Limb (tissue), 2 donors: ENCODE measurements around the gene LBX1.
A peak's percentile ranks its signal among the peaks of the same experiment; 100 is the strongest.

ENCODE experiments used
- DNase-seq, 2 donors: peaks; one replicate each; pipeline ENCODE4 v3.0.0-alpha.2; 2016; ENCODE audit errors: extremely low spot score in 2 of 2

Gene LBX1

DNA sequence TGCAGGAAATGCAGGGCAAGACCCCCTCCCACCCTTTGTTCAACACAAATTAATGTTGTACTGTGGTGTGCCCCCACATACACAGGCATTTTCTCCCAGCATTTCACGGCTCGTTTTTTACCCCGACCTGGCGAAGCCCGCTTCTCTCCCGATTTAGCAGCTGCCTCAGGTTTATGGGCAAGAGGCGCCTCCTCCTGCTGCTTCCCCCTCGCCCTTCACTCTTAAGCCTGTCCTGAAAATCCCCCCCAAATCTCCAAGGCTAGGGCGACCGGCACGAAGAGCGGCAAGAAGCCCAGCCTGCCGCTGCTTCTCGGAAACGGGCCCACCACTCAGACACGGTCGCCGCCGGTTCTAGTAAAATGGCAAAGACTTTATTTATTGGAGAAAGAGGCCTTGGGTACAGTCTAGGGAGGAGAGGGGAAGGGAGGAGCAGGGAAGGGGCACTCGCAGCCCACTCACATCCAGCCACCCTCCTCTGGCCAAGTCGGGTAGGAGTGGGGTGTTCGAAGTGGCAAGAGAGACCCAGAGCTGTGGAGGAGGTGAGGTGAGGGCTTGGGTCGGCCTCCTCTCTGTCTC lies 3.3 kb downstream of the LBX1 start:
- peak in 1 of 2 donors; percentile 60 for DNase-seq

DNA sequence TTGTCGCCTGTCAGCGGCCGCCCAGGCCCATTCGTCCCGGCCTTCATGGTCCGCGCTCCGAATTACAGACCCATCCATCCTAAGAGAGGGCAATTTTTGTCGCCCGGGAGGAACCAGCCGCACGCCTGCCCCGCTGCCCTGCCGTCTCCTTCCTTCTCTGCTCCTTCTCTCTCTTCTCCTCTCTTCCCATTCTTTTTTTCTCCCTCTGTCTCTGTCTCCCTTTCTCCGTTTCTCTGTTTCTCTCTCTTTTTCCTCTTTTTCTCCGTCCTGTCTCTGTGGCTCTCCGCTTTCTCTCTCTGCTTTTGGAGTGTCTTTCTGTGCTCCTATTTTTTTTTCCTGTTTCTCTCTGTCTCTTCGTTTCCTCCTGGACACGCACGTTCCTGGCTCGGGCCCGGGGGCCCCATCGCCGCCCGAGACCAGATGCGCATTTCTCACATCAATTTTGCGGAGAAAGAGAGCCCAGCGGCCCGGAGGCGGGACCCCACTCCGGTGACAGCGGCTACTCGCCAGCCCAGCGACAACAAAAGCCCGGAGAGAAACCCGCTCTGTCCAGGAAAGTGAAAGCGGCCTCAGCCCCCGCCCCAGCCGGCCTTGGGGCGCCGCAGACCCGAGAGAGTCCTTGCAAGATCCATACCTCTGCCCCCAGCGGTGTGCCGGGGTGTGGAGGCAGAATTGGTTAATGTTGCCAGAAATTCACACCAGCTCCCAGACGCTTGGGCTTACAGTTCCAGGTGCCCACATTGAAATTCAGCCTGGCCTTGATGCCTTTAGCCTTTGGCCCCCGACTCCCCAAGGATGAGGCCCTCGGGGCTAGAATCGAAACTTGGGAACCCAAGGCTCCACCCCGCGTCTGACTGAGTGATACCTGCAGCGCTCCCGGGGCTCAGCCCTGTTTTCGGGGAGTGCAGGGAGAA lies 4.1 kb downstream of the LBX1 start:
- peak in 1 of 2 donors; percentile 57 for DNase-seq

DNA sequence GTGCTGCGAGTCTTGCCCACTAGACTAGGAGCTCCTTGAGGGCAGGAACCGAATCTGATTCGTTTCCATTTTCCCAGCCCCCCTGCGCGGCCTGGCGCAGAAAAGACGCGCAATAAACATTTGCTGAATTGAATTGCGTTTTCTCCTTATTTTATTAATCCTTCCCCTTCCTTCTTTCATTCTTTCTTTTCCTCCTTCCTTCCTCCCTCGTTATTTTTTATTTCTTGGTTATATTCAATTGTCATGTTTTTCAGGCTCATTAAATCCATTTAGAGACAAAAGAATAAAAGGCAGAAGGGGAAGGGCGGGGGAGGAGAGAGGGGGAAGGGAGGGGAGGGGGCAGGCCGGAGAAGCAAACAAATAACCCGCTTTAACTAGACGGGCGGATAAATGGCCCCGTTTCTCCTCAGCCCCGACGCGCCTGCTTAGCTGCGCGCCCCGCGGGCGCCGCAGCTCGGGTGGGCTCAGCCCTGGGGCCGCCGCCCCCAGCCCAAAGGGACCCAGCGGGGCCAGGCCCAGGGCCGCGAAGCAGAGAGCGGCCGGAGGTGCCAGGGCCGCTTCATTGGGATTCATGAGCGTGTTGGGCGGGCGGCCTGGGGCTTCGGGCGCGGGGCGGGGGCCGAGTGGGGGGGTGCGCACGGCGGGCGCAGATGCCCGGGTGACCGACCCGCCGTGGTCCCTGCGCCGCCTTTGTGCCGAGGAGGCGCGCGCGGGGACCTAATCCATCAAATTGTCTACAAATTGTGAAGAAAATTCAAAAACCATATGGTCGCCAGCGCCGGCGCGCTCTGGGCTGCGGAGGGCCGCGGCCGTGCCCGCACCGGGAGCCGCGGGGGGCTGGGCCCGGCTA lies 5.0 kb downstream of the LBX1 start:
- DNase-seq: peak in 1 of 2 donors; percentile 60

DNA sequence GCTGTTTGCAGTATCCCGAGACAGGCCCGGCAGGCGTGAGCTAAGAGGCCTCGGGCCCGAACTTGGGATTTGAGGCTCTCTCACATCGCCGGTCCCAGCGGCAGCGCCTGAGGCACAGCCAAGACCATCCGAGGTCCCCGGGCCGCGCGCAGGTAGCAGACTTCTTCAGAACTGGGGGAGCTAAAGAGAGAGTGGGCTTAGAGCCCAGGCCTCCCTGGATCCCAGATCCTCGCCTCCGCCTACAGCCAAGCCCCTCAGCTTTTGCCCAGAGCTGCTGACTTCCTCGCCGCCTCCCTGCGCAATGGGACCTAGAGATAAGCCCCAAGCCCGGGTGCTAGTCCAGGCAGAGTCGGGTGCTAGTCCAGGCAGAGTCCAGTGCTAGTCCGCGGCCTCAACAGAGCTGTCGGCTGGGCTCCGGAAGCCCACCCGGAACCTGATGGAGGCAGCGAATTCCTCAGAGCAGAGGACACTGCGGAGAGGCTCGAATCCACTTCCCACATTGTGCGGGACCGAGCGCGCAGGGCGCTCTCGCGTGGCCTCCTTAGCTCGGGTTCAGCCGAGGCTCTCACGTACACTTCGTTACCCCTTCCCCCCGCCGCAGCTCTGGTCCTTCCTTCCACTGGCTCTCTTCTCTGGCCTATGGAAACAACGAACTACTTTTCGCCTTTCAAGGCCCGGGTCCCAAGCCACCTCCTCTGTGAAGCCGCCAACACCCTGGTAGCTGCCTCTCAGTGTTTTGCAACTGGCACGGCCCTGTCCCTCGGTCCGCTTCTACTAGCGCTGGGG lies 5.8 kb downstream of the LBX1 start:
- peak in 1 of 2 donors; percentile 59 for DNase-seq

DNA sequence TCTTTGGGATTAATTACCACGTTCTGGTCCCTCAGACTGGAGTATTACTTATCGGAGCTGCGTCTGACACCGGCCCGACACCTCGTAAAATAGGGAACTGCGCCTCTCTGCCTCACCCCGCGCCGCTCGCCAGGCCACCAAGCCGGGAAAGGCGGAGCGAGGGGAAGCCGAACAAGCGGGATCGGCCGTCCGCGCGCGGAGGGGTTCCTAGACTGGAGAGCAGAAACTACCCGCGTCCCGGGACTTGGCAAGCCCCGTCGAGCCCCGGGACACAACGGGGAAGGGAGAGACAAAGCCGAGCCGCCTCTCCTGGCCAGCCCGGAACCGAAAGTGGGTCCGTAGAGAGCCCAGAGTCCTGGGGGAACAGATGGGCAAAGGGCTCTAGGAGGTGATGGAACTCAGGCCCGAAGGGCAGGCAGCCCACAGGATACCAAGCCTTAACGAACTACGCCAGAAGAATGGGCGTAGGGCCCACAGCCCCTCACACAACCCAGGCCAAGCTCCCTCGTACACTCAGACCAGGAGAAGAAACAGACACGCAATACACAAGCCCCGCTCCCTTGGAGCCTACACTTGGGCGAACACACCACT lies 6.5 kb downstream of the LBX1 start:
- peak in 1 of 2 donors; percentile 61 for DNase-seq

DNA sequence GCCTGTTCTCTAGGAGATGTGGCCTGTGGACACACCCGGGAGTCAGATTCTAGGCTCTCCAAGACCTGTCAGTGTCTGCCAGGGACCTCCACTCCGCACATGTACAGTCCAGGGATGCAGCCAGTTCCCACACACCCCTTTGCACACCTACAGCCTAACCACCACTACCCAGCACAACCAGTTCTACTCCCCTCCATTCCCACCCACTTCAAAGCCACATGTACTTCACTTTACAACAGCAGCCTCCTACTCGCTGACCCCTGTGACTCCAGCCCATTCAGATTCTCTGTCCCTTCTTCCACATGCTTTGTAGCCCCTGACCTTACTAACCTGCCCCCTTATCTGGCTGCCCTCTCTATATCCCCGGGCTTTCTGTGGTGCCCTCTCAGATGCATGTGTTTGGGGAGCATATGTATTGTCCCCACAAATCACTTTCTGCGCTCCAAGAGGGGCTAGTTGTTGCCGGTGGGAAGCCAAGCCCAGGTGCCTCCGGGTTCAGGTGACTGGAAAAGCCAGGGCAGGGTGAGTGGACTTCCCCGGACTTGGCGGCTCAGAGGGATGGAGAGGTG lies 7.2 kb downstream of the LBX1 start:
- DNase-seq: peak in 1 of 2 donors; percentile 29

DNA sequence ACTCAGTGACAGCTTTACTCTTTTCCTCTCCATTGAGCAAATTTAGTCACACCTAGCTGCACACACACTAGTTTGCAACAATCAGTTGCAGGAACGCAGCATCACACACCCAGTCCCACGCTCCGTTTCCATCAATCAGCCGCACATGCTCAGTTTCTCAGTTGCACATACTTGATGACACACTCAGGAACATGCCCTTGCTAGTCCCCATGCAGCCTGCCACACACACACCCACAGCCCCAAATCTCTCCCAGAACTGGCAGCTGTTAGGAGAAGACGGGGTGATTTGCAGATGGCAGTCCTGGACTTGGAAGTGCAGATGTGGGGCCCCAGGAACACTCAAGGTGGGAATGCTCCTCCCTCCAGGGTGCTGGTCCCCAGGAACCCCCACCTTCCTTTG lies 7.7 kb downstream of the LBX1 start:
- DNase-seq: peak in 1 of 2 donors; percentile 32

DNA sequence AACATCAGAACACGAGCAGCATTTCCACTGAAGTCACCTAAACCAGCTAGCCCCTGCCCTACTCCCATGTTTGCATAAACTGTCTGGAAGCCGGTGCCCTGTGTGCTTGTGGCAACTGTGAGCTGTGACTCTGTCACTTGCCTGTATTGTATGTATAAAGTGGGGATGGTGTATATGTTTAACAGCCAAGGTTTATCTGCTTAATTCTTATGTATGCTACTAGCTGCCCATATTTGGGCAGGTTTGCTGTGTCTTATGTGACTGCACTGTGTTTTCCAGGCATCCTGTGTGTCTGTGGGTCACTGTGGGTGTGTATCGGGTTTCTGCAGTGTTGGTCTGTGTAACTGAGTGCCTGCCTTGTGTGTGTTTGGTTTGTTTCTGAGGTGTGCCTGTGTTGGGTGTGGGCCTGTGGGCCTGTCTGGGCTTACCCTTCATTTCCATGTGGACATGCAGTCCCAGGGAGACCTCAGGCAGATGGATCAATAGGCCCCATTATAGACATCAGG lies 9.3 kb downstream of the LBX1 start:
- no peak for DNase-seq

DNA sequence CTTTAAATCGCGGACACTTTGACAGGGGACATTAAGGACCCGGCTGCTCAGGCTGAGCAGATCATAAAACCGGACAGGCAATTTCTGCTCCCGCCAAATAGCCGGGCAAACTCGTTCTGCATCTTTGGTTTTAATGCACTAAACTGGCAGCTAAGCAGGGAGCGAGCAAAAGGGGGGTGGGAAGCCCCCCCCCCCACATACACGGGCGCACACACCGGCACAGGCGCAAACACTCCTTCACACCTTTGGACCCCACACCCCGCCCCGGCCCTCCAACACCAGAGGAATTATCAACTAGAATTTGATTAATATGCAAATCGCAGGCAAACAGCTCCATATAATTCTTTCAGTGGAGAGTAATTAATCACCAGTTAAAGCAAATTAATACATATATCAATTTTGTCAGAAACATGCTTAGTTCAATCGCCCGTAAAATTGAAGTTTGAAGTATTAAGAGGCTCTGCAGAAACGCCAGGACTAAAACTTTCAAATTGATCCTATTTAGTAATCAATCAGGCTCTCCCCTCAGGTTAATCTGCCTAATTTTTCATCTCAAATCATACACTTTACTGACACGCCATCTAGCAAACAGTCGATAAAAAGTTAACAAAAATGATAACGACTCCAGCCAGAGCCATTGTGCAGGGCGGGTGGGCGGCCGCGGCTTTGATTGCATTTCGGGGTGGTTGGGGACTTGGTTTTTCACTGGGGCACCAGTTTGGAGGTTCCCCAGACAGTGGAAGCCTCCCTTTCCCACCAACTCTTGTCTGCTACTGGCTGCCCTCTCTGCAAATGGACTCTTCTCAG lies 9.9 kb downstream of the LBX1 start:
- no peak for DNase-seq

DNA sequence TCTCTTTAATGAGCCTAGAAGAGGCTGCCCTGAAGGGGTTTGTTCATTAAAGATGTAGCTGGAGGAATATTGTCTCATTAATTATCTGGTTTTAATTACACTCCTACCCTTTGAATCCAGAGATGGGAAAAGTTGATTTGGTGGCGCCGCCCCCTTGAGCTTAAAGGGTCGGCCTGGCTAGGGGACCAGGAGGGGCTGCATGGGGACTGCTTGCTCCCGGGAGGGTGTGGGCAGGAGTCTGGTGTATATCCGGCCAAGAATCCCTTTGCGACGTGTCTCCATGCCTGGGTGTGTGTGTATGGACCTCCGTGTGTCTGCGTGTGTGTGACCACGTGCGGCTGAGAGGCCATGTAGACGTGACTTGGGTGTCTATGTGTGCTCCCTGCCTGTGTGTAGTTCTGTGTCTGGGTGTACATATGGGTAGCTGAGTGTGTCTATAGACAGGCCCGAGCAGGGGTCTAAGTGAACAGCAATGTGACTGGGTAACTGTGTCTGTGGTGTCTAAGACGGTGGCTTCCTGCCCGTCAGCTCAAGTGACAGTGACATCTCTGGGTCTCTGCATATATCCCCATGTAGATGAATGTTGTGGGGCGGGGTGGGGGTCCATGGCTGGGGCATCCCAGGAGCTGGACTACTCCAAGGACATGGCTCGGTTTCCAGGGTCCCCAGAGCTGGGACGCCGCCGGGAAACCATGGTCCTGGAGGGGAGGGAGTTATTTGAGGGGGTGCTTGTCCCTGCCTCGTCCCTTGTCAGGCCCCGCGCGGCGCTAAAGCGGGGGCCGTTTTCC lies 10.7 kb downstream of the LBX1 start:
- peak in 1 of 2 donors; percentile 52 for DNase-seq

DNA sequence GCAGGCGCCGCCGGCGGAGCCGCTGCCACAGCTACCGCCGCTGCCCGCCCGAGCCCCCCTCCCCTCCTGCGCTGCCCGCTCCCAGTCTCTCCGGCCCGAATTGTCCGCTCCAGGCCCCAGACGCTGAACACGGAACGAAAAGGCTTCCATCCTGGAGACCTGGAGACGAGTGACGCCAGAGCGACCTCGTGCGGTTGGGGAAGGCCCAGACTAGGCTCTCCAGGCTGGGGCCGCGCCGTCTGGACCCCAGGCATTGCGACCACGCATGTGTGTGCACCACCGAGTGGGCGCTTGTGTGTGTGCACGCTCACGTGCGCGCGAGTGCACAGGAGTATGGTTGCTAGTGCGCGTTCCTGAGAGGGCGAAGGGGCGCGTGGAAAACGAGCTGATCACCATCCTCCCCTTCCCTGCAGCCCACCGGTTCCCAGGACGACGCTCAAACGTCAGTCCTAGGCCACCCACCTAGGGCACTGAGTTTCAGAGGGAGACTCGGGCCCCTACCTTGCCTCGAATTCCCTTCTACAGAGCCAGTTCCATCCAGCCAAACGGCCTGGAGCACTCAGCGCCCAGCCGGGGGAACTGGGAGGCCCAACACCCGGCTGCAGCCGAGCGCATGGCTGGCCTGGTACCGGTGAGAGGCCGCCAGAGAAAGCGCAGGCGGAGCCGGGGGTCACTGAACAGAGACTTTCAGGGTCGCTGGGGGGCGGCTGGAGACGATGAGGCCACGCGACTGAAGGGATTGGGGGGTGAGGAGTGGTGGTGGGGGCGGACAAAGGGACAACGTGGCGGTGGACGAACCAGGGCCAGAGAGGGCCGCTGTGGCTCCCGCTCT lies 11.6 kb downstream of the LBX1 start:
- DNase-seq: peak in 1 of 2 donors; percentile 84

DNA sequence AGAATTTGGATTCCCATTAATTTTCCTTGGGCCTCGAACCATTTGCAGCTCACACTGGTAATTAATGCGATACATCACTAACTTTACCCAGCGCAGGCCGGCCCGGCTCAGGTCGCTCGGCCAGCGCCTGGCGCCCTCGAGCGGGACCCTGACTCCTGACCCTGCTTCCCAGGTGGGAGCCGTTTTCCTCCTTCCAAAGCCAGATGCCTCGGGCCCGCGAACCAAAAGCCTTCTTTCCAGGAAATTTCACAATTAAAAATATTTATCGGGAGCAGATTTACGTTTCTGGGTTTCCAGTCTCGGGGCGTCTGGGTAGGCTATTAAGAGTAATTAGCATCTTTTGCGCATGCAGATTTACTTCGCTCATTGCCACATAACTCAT lies 12.2 kb downstream of the LBX1 start:
- DNase-seq: no peak

DNA sequence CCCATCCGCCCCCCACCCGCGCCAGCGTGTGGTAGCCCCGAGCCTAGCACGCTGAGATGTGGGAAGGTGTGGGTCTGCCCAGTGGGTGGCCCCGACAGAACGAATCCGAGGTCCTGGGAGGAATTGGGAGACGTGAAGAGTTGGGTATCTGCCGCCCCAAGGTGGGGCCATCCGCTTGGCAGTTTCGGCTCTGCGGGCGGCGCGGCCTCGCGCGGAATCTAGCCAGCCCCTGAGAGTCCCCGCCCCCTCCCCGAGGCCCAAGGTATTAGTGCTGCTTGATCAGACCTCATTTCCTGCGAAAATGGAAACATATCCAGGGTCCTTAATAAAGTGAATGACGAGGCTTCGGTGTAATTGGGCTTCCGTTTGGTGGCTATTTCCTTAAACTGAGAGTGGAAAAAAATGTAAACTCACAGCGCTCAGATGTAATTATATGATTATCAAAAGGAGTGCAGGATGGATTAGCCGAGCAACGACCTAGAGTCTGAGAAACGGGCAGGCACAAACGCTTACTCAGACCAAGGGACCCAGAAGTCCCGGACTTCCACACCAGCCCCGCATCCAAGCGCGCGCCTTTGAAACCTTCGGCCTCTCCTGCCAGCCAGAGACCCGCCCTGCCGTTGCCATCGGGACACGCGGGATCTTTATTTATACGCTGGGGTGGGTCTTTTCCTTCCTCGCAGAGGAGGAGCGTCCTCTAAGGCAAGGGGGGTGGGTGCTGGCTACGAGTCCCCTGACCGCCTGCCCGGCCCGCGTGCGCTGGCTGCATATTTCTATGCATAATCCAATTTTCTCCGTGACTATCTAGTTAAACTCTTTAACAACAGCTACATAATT lies 12.8 kb downstream of the LBX1 start:
- DNase-seq: peak in 1 of 2 donors; percentile 57

DNA sequence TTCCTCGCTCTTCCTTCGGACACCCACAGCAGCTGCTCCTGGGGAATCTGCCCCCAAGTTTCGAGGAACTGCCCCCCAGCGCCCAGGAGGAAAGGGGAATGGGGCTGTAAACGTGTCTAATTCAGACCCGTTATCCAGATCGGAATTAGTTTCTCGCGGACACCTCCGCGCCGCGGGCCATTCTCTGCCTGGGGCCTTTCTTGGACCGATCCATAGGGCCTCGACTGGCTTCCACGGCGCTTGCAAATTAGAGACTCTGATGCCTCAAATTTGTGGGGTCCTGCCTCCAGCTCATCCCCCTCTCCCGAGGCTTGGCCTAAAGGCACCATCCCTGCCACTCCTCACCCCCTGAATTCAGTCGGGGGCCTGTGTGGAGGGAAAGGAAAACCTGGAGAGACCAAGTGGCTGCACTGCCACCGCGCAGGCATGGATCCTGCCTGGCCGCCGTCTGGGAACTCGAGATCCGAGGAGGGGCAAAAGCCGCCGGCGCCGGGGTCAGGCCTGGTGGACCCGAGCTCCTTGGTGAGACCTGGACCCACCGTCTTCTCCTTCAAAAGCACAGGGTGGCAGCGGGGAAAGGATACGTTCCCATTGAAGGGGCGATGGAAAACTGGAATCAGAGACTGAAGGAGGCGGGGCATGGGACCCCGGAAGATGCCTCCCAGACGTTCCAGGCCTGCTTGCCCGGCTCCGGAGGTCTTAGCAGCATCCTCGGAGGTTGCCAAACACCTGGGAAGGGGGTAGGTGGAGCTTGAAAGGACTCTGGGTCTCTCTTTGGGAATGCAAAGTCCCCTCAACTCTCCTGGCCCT lies 13.7 kb downstream of the LBX1 start:
- DNase-seq: peak in 1 of 2 donors; percentile 46

DNA sequence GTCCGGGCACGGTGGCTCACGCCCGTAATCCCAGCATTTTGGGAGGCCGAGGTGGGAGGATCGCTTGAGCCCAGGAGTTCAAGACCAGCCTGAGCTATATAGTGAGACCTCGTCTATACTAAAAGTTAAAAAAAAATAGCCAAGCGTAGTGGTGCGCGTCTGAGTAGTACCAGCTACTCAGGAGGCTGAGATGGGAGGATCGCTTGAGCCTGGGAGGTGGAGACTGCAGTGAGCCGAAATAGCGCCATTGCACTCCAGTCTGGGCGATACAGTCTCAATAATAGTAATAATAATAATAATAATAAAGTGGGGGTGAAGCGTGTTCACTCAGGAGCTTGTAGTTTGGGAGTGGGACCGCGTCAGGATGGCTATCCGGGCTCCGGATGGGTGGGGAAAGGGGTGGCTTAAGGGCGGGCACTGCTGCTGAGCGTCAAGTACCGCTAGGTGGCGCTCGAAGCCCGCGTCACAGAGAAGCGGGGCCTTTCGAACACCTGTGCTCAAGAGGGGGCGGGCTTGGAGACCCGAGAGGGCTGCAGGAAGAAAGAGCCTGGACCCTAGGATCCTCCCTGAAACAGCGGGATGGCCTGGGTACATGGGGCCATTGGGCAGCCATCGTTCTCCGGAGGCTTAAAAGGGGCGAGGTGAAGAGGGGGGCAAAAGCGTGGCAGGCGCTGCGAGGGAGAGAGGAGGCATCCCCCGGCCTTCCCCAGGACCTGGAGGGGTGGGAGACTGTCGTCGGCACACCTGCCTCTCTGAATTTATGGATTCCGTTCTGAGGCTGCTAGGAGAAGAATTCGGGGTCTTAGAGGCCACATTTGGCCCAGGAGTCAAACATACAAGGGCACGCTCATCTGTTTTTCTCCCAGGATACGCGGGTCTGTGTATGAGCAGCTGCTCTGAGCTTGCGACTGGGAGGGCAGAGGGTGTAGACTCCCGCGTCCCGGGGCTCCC lies 14.5 kb downstream of the LBX1 start:
- peak; percentile 68 to 89 for DNase-seq
